HG03565 (cell line): Measurements from ENCODE around the gene ACADM.
A peak's percentile ranks its signal among the peaks of the same experiment; 100 is the strongest.
"Not testable (repeated sequence)": the region's sequence is repeated elsewhere in the genome, so short reads cannot be mapped to it uniquely, and the experiment has no call there.

Source experiments
- ATAC-seq: cut with Tn5 transposase; IDR thresholded peaks from one replicate; pipeline ENCODE4 v1.9.1; 2021; ENCODE audit warnings: mild to moderate bottlenecking, moderate library complexity; ENCODE audit not compliant: unreplicated experiment

ACADM gene

DNA sequence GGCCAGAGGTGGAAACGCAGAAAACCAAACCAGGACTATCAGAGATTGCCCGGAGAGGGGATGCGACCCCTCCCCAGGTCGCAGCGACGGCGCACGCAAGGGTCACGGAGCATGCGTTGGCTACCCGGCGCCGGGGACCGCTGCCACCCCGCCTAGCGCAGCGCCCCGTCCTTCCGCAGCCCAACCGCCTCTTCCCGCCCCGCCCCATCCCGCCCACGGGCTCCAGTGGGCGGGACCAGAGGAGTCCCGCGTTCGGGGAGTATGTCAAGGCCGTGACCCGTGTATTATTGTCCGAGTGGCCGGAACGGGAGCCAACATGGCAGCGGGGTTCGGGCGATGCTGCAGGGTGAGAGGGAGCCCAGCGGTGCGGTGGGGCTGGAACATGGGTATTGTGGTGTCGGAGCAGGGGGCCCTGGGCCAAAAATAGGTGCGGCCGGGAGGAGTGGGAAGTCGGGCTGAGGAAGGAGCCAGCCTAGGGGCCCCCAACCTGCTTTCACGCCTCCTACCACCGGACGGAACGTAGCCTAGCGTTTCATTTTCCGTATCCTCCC is at the start of gene ACADM:
ACADM (plus strand) TSS at position 238 of the 551 bp plus-strand sequence; CDS start at position 317, 79 bp downstream.
- peak; percentile 79 for ATAC-seq

GRCh38 chr1:75677443-75677842 is 47.1 kb upstream of the ACADM start:
- ATAC-seq, result no peak

DNA sequence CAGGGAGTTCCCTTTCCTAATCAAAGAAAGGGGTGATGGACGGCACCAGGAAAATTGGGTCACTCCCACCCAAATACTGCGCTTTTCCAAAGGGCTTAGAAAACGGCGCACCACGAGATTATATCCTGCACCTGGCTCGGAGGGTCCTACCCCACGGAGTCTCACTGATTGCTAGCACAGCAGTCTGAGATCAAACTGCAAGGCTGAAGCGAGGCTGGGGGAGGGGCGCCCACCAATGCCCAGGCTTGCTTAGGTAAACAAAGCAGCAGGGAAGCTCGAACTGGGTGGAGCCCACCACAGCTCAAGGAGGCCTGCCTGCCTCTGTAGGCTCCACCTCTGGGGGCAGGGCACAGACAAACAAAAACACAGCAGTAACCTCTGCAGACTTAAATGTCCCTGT is 46.5 kb upstream of the ACADM start:
- ATAC-seq, result not testable (repeated sequence)

- ATAC-seq, result no peak
Measured at GRCh38 chr1:75690547-75690946, 34.0 kb upstream of the ACADM start.

- ATAC-seq, result no peak
Measured at GRCh38 chr1:75693551-75693950, 31.0 kb upstream of the ACADM start.

- no peak for ATAC-seq
Measured at GRCh38 chr1:75696000-75696399, 28.5 kb upstream of the ACADM start.

DNA sequence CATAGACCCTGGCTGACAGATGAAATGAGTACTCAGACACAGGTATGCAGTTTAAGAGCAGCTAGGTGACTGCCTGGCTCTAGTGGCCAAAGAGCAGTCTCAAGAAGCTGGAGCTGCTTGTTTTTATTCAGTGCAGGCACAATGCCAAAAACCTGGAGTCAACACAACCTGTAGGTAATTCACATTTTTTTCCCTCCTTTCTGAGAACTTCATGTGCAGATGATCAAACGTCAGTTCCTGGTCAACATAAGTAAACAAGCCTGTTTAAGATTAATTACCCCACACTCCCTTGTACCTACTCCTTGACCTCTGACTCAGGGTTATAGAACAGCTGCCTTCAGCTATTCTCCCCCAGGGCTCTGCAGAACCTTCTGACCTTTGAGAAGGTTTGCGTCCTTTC is 17.3 kb upstream of the ACADM start:
- ATAC-seq, result no peak

DNA sequence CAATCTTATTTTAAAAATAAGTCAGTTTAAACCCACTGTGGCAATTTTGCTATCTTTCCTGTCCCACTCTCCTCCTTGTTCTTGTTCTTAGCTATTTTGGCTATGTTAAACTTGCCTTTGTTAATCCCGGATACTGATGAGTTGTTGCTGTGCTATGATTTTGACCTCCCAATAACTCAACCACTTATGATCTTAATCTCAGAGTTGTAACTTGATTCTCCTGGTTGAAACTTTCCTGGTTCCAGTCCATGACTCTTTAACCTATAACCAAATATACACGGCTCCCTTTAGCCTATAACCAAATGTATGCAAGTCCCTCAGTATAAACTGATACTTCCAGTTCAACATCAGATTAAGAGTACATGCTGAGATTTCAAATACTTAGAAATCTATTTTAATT is 15.6 kb upstream of the ACADM start:
- ATAC-seq, result no peak

- ATAC-seq, result no peak
Measured at GRCh38 chr1:75710832-75711231, 13.7 kb upstream of the ACADM start.

DNA sequence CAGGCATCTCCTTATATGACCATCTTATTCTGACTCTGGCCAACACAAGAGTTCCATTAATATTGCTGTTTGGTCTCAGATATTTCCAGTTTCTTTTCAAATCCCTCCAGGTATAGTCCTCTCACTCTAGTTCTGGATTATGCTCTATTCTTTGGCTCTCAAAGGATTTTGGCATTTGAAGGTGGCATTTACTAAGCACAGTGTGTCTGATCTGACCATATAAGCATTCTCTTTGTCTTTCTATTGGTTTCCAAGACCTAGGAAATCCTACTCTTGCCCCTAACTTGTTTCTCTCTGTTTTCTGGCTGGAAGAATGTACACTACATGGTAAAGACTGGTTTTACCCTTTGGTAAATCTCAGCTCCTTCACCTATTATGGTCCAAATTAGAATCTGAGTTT is 12.7 kb upstream of the ACADM start:
- ATAC-seq, result no peak

GRCh38 chr1:75712306-75712705 is 12.2 kb upstream of the ACADM start:
- ATAC-seq, result no peak

DNA sequence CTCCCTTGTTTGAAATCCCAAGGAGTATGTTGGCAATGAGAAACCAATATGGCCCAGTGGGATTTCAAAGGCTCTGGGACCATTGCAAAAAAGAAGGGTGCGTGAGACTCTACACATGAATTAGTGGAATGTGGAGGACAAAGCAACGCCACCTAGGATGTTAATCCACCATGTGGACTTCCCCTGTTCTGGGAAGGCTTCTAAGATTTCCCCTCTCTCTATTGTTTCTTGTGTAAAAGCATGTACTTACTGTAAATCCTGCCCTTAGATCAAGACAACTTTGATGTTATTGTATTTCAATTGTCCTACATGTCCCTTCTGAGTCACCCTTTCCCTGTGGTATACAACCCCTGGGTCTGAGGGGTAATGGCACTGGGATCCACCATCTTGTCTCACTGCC is 4.7 kb upstream of the ACADM start:
- no peak for ATAC-seq

DNA sequence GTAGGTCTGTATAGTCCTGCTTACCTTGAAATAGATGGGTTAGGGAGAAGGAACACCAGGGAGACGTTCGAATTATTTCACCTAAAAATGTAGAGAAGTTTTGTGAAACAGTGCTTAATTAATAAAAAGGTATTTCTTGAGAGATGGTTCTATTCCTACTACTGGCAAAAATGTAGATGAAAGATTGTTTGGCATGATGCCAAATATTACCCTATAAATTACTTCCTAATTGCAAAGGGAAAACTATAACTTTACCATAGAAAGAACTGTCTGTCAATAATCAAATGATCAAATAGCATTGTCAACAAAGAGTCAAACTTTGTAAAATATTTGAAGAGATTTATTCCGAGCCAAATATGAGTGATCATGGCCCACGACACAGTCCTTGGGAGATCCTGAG is 4.2 kb upstream of the ACADM start:
- no peak for ATAC-seq

DNA sequence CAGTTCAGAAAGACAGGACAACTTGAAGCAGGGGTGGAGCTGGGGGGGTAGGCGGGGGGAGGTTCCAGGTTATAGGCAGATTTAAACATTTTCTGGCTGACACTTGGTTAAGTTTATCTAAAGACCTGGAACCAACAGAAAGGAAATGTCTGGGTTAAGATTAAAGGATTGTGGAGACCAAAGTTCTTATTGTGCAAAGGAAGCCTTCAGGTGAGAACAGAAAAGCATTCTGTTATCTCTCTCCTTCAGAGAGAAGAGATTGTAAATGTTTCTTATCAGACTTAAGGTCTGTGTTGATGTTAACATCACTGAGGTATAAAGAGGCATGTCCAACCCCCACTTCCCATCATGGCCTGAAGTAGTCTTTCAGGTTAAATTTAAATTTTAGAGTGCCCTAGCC is 3.7 kb upstream of the ACADM start:
- no peak for ATAC-seq

GRCh38 chr1:75722246-75722645 is 2.3 kb upstream of the ACADM start:
- not testable (repeated sequence) for ATAC-seq

DNA sequence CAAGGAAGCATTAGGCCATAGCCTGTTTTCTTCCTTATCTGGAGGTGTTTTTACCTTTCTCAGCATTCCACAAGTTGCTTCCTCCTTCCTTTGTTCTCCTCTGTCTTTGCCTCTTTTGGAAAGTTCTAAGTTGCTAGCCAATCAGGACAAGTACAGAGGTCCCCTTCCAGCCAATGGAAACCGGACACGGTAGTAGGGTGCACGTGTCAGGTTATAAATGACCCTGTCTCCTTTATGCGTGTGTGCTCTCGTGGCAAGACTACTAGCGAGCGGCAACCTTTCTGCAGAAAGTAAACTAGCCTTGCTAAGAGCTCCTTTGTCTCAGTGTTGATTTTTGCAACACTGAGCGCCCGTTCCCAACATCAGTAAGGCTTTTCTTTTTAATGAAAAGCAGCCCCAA is 1.5 kb upstream of the ACADM start:
- no peak for ATAC-seq

GRCh38 chr1:75723989-75724471 is 479 bp upstream of the ACADM start:
- ATAC-seq, result peak; percentile 56

DNA sequence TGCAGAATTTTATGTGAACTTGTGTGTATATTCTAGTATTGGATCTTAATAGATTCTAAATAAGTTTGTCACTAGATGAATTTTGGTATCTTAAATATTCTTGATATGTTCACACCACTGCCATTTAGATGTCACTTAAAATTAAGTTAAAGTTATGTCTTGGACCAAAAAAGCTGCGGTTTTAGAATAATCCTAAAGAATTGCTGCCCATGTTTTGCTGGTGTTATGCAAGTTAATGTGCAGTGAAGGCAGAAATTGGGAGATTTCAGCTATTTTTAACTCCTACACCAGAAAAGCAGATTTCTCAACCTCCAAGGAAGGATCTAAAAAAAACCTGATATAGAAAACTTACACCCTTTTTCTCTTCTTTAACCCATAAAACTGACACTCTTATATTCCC is 757 bp downstream of the ACADM start:
- ATAC-seq, result no peak

DNA sequence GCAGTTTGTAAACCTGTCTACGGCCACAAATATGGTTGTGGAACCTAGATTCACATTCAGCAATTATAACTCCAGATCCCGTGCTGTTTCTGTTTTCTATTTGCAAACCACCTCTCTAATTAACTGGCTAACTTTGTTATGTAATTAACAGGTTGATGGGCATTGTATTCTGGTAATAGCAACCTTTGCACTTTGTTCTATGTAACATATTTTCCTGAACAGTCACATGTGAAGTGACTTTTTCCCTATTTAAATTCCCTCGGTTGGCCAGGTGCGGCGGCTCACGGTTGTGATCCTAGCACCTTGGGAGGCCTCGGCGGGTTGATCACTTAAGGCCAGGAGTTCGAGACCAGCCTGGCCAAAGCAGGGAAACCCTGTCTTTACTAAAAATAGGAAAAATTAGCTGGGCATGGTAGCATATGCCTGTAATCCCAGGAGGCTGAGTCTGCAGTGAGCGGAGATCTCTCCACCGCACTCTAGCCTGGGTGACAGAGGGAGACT is 1.4 kb downstream of the ACADM start:
- no peak for ATAC-seq

DNA sequence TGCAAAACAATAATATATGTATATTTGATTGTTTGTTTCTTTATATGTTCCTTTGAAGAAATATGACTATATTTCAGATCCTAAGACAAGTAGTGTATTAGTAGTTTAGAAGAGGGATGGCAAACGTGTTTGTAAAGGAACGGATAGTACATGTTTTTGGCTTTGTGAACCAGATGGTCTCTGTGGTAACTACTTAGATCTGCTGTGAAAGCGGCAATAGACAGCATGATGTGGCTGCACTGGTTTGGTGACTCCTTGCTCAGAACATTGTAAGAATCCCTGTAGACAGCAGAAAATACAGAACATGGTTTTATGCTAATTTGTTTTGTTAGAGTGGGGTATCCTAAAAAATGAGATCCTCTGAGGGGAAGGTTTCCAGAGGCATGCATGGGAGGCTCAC is 3.1 kb downstream of the ACADM start:
- ATAC-seq, result no peak

- no peak for ATAC-seq
Measured at GRCh38 chr1:75730432-75730831, 5.9 kb downstream of the ACADM start.

DNA sequence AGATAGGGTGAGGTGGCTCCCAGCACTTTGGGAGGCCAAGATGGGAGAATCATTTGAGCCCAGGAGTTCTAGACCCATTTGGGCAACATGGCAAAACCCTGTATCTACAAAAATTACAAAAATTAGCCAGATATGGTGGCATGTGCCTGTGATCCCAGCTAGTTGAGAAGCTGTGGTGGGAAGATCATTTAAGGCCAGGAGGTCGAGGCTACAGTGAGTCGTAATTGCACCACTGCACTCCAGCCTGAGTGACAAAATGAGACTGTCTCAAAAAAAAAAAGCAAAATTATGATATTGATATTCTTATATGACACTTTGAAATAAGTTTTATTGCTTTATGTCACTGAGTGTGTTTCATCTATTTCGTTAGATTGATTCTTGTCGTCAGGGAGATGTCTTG is 7.4 kb downstream of the ACADM start:
- no peak for ATAC-seq

DNA sequence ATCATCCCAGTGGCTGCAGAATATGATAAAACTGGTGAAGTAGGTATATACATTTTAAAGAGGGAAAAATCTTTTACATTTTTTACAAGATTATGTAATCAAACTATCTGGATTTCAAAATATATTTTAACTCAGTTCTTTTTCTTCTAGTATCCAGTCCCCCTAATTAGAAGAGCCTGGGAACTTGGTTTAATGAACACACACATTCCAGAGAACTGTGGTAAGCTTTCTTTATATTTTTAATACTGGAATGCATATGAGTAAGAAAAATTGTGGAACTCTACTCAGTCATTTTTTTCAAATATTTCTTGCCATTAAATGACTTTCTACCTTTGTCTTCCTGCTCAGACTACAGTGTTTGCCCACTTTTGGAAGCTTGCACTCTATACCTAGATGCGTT is 8.2 kb downstream of the ACADM start:
- ATAC-seq, result no peak
